T-helper 1 cell treated with Interleukin-12 subunit alpha and Interleukin-12 subunit beta and Interleukin-4 antibody, amounts not matched to agents 30 μg/mL and 1 μg/mL, for 36 hours (primary cell): ENCODE data around the gene DYNC1H1.
"Not testable (repeated sequence)": the region's sequence is repeated elsewhere in the genome, so short reads cannot be mapped to it uniquely, and the experiment has no call there.

Source experiments
- H3K27ac Mint-ChIP-seq: one replicate; pipeline ENCODE4 v1.8.0; 2021; ENCODE audit warnings: mild to moderate bottlenecking, mixed read lengths
- H3K27me3 Mint-ChIP-seq: one replicate; pipeline ENCODE4 v1.8.0; 2021; ENCODE audit warnings: low read depth, mixed read lengths
- H3K36me3 Mint-ChIP-seq: one replicate; pipeline ENCODE4 v1.8.0; 2021; ENCODE audit warnings: low read depth, mixed read lengths
- H3K4me1 Mint-ChIP-seq: one replicate; pipeline ENCODE4 v1.8.0; 2021; ENCODE audit warnings: low read depth, mixed read lengths
- H3K4me3 Mint-ChIP-seq: one replicate; pipeline ENCODE4 v1.8.0; 2021; ENCODE audit warnings: mild to moderate bottlenecking, moderate library complexity, mixed read lengths
- H3K9me3 Mint-ChIP-seq: one replicate; pipeline ENCODE4 v1.8.0; 2021; ENCODE audit warnings: mixed read lengths

The DYNC1H1 gene

GRCh38 chr14:101984831-101985230 is 20.5 kb downstream of the DYNC1H1 start:
- H3K4me3 Mint-ChIP-seq, H3K27ac Mint-ChIP-seq, H3K4me1 Mint-ChIP-seq, H3K9me3 Mint-ChIP-seq, H3K27me3 Mint-ChIP-seq: not testable (repeated sequence)
- H3K36me3 Mint-ChIP-seq: peaks cover 55% of the 10 kb centered on the region

- H3K36me3 Mint-ChIP-seq: peaks cover 51% of the 10 kb centered on the region
- H3K27ac Mint-ChIP-seq: no peak overlapping the region
- H3K27me3 Mint-ChIP-seq: no peaks in the 10 kb centered on the region
- H3K9me3 Mint-ChIP-seq: no peaks in the 10 kb centered on the region
- H3K4me1 Mint-ChIP-seq: peaks cover 4% of the 10 kb centered on the region
- no peak overlapping the region for H3K4me3 Mint-ChIP-seq
Measured at GRCh38 chr14:101985957-101986356, 21.6 kb downstream of the DYNC1H1 start.

- H3K27me3 Mint-ChIP-seq: no peaks in the 10 kb centered on the region
- H3K36me3 Mint-ChIP-seq: peaks cover 51% of the 10 kb centered on the region
- H3K4me1 Mint-ChIP-seq: peaks cover 5% of the 10 kb centered on the region
- no peaks in the 10 kb centered on the region for H3K9me3 Mint-ChIP-seq
- no peak overlapping the region for H3K4me3 Mint-ChIP-seq
- no peak overlapping the region for H3K27ac Mint-ChIP-seq
Measured at GRCh38 chr14:101986953-101987352, 22.6 kb downstream of the DYNC1H1 start.

GRCh38 chr14:101988377-101988776 is 24.0 kb downstream of the DYNC1H1 start:
- no peak overlapping the region for H3K27ac Mint-ChIP-seq
- H3K9me3 Mint-ChIP-seq: no peaks in the 10 kb centered on the region
- H3K27me3 Mint-ChIP-seq: no peaks in the 10 kb centered on the region
- peaks cover 5% of the 10 kb centered on the region for H3K4me1 Mint-ChIP-seq
- peaks cover 57% of the 10 kb centered on the region for H3K36me3 Mint-ChIP-seq
- no peak overlapping the region for H3K4me3 Mint-ChIP-seq

GRCh38 chr14:101991352-101991751 is 27.0 kb downstream of the DYNC1H1 start:
- Mint-ChIP-seq H3K27me3 (no peaks in the 10 kb centered on the region), H3K4me3 (no peak overlapping the region), H3K36me3 (peaks cover 56% of the 10 kb centered on the region), H3K9me3 (no peaks in the 10 kb centered on the region), H3K27ac (no peak overlapping the region), H3K4me1 (peaks cover 8% of the 10 kb centered on the region)

- Mint-ChIP-seq H3K4me3 (no peak overlapping the region), H3K4me1 (peaks cover 10% of the 10 kb centered on the region), H3K9me3 (no peaks in the 10 kb centered on the region), H3K27me3 (no peaks in the 10 kb centered on the region), H3K27ac (no peak overlapping the region), H3K36me3 (peaks cover 54% of the 10 kb centered on the region)
Measured at GRCh38 chr14:101992708-101993107, 28.3 kb downstream of the DYNC1H1 start.

- no peak overlapping the region for H3K27ac Mint-ChIP-seq
- no peak overlapping the region for H3K4me3 Mint-ChIP-seq
- H3K4me1 Mint-ChIP-seq: peaks cover 4% of the 10 kb centered on the region
- peaks cover 51% of the 10 kb centered on the region for H3K36me3 Mint-ChIP-seq
- H3K27me3 Mint-ChIP-seq: no peaks in the 10 kb centered on the region
- no peaks in the 10 kb centered on the region for H3K9me3 Mint-ChIP-seq
Measured at GRCh38 chr14:101997429-101998336, 33.3 kb downstream of the DYNC1H1 start.

- Mint-ChIP-seq H3K36me3 (peaks cover 53% of the 10 kb centered on the region), H3K9me3 (no peaks in the 10 kb centered on the region), H3K27ac (no peak overlapping the region), H3K27me3 (no peaks in the 10 kb centered on the region), H3K4me3 (no peak overlapping the region), H3K4me1 (peaks cover 2% of the 10 kb centered on the region)
Measured at GRCh38 chr14:102000902-102001301, 36.5 kb downstream of the DYNC1H1 start.

- Mint-ChIP-seq H3K4me3 (no peak overlapping the region), H3K27ac (no peak overlapping the region)
Measured at GRCh38 chr14:102005336-102005735, 41.0 kb downstream of the DYNC1H1 start.

GRCh38 chr14:102007916-102008418 is 43.6 kb downstream of the DYNC1H1 start:
- no peaks in the 10 kb centered on the region for H3K4me1 Mint-ChIP-seq
- peaks cover 58% of the 10 kb centered on the region for H3K36me3 Mint-ChIP-seq
- no peaks in the 10 kb centered on the region for H3K27me3 Mint-ChIP-seq
- H3K9me3 Mint-ChIP-seq: no peaks in the 10 kb centered on the region
- H3K4me3 Mint-ChIP-seq: no peak overlapping the region
- H3K27ac Mint-ChIP-seq: no peak overlapping the region

More at GRCh38 chr14:102005336-102005735, 41.0 kb downstream of the DYNC1H1 start:
- H3K4me1 Mint-ChIP-seq: no peaks in the 10 kb centered on the region
- H3K9me3 Mint-ChIP-seq: no peaks in the 10 kb centered on the region
- H3K36me3 Mint-ChIP-seq: peaks cover 47% of the 10 kb centered on the region
- H3K27me3 Mint-ChIP-seq: no peaks in the 10 kb centered on the region

- Mint-ChIP-seq H3K4me1 (peaks cover 3% of the 10 kb centered on the region), H3K36me3 (peaks cover 63% of the 10 kb centered on the region), H3K27me3 (no peaks in the 10 kb centered on the region), H3K27ac (no peak overlapping the region), H3K9me3 (no peaks in the 10 kb centered on the region), H3K4me3 (no peak overlapping the region)
Measured at GRCh38 chr14:102008891-102009290, 44.5 kb downstream of the DYNC1H1 start.

GRCh38 chr14:102011631-102012030 is 47.3 kb downstream of the DYNC1H1 start:
- no peak overlapping the region for H3K4me3 Mint-ChIP-seq
- peaks cover 3% of the 10 kb centered on the region for H3K4me1 Mint-ChIP-seq
- no peaks in the 10 kb centered on the region for H3K27me3 Mint-ChIP-seq
- H3K36me3 Mint-ChIP-seq: peaks cover 65% of the 10 kb centered on the region
- no peak overlapping the region for H3K27ac Mint-ChIP-seq
- H3K9me3 Mint-ChIP-seq: no peaks in the 10 kb centered on the region

GRCh38 chr14:102012336-102012735 is 48.0 kb downstream of the DYNC1H1 start:
- Mint-ChIP-seq H3K4me1 (peaks cover 3% of the 10 kb centered on the region), H3K9me3 (no peaks in the 10 kb centered on the region), H3K27ac (no peak overlapping the region), H3K27me3 (no peaks in the 10 kb centered on the region), H3K4me3 (no peak overlapping the region), H3K36me3 (peaks cover 62% of the 10 kb centered on the region)

GRCh38 chr14:102013669-102014200 is 49.4 kb downstream of the DYNC1H1 start:
- peaks cover 70% of the 10 kb centered on the region for H3K36me3 Mint-ChIP-seq
- no peaks in the 10 kb centered on the region for H3K9me3 Mint-ChIP-seq
- no peak overlapping the region for H3K4me3 Mint-ChIP-seq
- H3K27me3 Mint-ChIP-seq: no peaks in the 10 kb centered on the region
- H3K27ac Mint-ChIP-seq: no peak overlapping the region
- peaks cover 3% of the 10 kb centered on the region for H3K4me1 Mint-ChIP-seq

GRCh38 chr14:102015045-102015685 is 50.8 kb downstream of the DYNC1H1 start:
- H3K27ac Mint-ChIP-seq: no peak overlapping the region
- peaks cover 70% of the 10 kb centered on the region for H3K36me3 Mint-ChIP-seq
- H3K27me3 Mint-ChIP-seq: no peaks in the 10 kb centered on the region
- no peak overlapping the region for H3K4me3 Mint-ChIP-seq
- no peaks in the 10 kb centered on the region for H3K9me3 Mint-ChIP-seq
- H3K4me1 Mint-ChIP-seq: peaks cover 10% of the 10 kb centered on the region
